K562 (cell line): ENCODE results near the gene GSG1. TPM values are rescaled to one million over a fixed set of nuclear protein-coding genes. Genes with fewer than 3 reads are reported as not detected.

Source experiments
- ATAC-seq: fragments of 200-7000 bp; cut with Tn5 transposase; 3 replicates; pipeline ENCODE4 v1.9.1; 2020; ENCODE audit warnings: moderate library complexity
- BruUV-seq: library from RNA; stranded (reverse); fragments of 400-500 nt; replicated peaks from 2 replicates; lab custom pipeline; 2021; lab: Mats Ljungman, UMichigan
- CTCF ChIA-PET: fragments of 300-600 bp; formaldehyde crosslinking; extraction: SDS; loops from one replicate; lab custom pipeline; 2021; ENCODE audit warnings: low intra/inter-chr PET ratio; lab: Yijun Ruan, JAX
- POLR2A ChIA-PET: fragments of 300-600, 350-650 bp; sonication (Branson Sonifier 250); formaldehyde crosslinking; extraction: SDS; loops from one replicate; lab custom pipeline; 2021; ENCODE audit warnings: antibody characterized with exemption, inconsistent platforms; lab: Yijun Ruan, JAX
- DNase-seq, 4 experiments: peaks; one replicate each; pipeline versions ENCODE4 v3.0.0 to v3.0.0-alpha.2; 2011 to 2018; ENCODE audit warnings: low spot score in 3 of 4, mixed read lengths in 3 of 4; ENCODE audit errors: extremely low read depth in 1 of 4
- FAIRE-seq: peaks from 2 replicates; lab custom pipeline; 2011; peaks lifted over from hg19 to GRCh38; lab: Jason Lieb, UNC
- H2AFZ ChIP-seq: 2 replicates; pipeline ENCODE4 v1.6.0; 2011; ENCODE audit warnings: low read depth, low read length, control low read depth, inconsistent platforms
- H3K27ac ChIP-seq: fragments of 200-600 bp; 3 replicates; pipeline ENCODE4 v1.8.0; 2011; ENCODE audit warnings: low read depth, mild to moderate bottlenecking, control low read depth, inconsistent platforms, low read length, moderate library complexity, mixed read lengths; ENCODE audit errors: extremely low read depth
- H3K27me3 ChIP-seq, 2 experiments: fragments of 300-600 bp in 1 of 2; 2 replicates in 1 of 2; 3 replicates in 1 of 2; pipeline versions ENCODE4 v1.6.0 to v1.8.0; 2011; ENCODE audit warnings: inconsistent platforms in 2 of 2, low read length in 2 of 2, mild to moderate bottlenecking in 1 of 2, mixed read lengths in 1 of 2, moderate library complexity in 1 of 2; ENCODE audit not compliant: control insufficient read depth in 2 of 2, insufficient read depth in 2 of 2
- H3K36me3 ChIP-seq: fragments of 300-600 bp; 3 replicates; pipeline ENCODE4 v1.8.0; 2011; ENCODE audit warnings: mild to moderate bottlenecking, low read length, inconsistent platforms; ENCODE audit not compliant: control insufficient read depth, insufficient read depth
- H3K4me1 ChIP-seq, 2 experiments: fragments of 200-600 bp in 1 of 2; replicated peaks in 1 of 2; 2 replicates in 1 of 2; 3 replicates in 1 of 2; pipeline versions ENCODE4 v1.5.1 to v1.8.0; 2011; ENCODE audit warnings: inconsistent platforms in 2 of 2, low read length in 2 of 2, mild to moderate bottlenecking in 1 of 2, mixed read lengths in 1 of 2, moderate library complexity in 1 of 2; ENCODE audit not compliant: control insufficient read depth in 2 of 2, insufficient read depth in 2 of 2
- H3K4me2 ChIP-seq: 2 replicates; pipeline ENCODE4 v1.6.1; 2011; ENCODE audit warnings: low read length, control low read depth, inconsistent platforms, mixed read lengths; ENCODE audit not compliant: insufficient read depth
- H3K4me3 ChIP-seq: fragments of 200-600 bp; sonication (generic), shearing (Covaris generic); 2 replicates; pipeline ENCODE4 v1.5.1; 2016; ENCODE audit warnings: control low read depth, inconsistent platforms
- H3K79me2 ChIP-seq: fragments of 200-600 bp; 3 replicates; pipeline ENCODE4 v1.8.0; 2011; ENCODE audit warnings: low read length, inconsistent platforms; ENCODE audit not compliant: control insufficient read depth, insufficient read depth
- H3K9ac ChIP-seq, 2 experiments: 2 replicates each; pipeline versions ENCODE4 v1.6.0 to v1.6.1; 2011; ENCODE audit warnings: low read depth in 2 of 2, low read length in 2 of 2, control low read depth in 1 of 2, inconsistent platforms in 1 of 2, mild to moderate bottlenecking in 1 of 2, mixed read lengths in 1 of 2; ENCODE audit not compliant: insufficient read depth in 1 of 2
- H3K9me1 ChIP-seq: one replicate; pipeline ENCODE4 v1.6.0; 2011; ENCODE audit warnings: inconsistent platforms, mild to moderate bottlenecking, low read length, moderate library complexity; ENCODE audit not compliant: control insufficient read depth, insufficient read depth
- H3K9me3 ChIP-seq: replicated peaks from 2 replicates; pipeline ENCODE4 v1.5.1; 2011; ENCODE audit warnings: low read depth, low read length, inconsistent platforms; ENCODE audit not compliant: control insufficient read depth, insufficient read depth
- H4K20me1 ChIP-seq: replicated peaks from 2 replicates; pipeline ENCODE4 v1.6.1; 2011; ENCODE audit warnings: low read length, inconsistent platforms, mixed read lengths; ENCODE audit not compliant: control insufficient read depth, insufficient read depth
- CCAR2 ChIP-seq: fragments of 200-400 bp; formaldehyde crosslinking; IDR thresholded peaks from 2 replicates; pipeline ENCODE4 v1.6.1; 2017; ENCODE audit warnings: mild to moderate bottlenecking, low read depth, low read length
- E2F4 ChIP-seq: sonication (generic); formaldehyde crosslinking; IDR thresholded peaks from 2 replicates; pipeline ENCODE4 v1.8.0; 2022; ENCODE audit warnings: mild to moderate bottlenecking, low read depth, missing genetic modification reagents
- E2F6 ChIP-seq, 2 experiments: IDR thresholded peaks; 2 replicates each; pipeline ENCODE4 v1.6.1; 2011; ENCODE audit warnings: borderline replicate concordance in 1 of 2, control low read depth in 1 of 2, low read depth in 1 of 2, low read length in 1 of 2, mild to moderate bottlenecking in 1 of 2, mixed read lengths in 1 of 2, moderate library complexity in 1 of 2; ENCODE audit not compliant: insufficient read depth in 1 of 2, insufficient read length in 1 of 2, poor library complexity in 1 of 2, severe bottlenecking in 1 of 2; ENCODE audit errors: extremely low read depth in 1 of 2
- ELF2 ChIP-seq: fragments of 250-450 bp; sonication (Bioruptor Pico); IDR thresholded peaks from 2 replicates; pipeline ENCODE4 v1.5.0; 2021; ENCODE audit warnings: mild to moderate bottlenecking
- HEY1 ChIP-seq: fragments of 250-450 bp; sonication (Bioruptor Pico); IDR thresholded peaks from 2 replicates; pipeline ENCODE4 v1.5.0; 2020; ENCODE audit warnings: mild to moderate bottlenecking, moderate library complexity, borderline replicate concordance
- KAT8 ChIP-seq: fragments of 450-650 bp; IDR thresholded peaks from 2 replicates; pipeline ENCODE4 v1.6.1; 2016; ENCODE audit warnings: low read depth, mild to moderate bottlenecking
- KDM4B ChIP-seq, 2 experiments: fragments of 450-650 bp in 1 of 2; sonication (generic) in 1 of 2; IDR thresholded peaks; 2 replicates each; pipeline ENCODE4 v1.6.1; 2016 to 2017; ENCODE audit warnings: borderline replicate concordance in 2 of 2, antibody characterized with exemption in 1 of 2, low read depth in 1 of 2, mild to moderate bottlenecking in 1 of 2
- MAFG ChIP-seq: fragments of 450-650 bp; conservative IDR thresholded peaks from 2 replicates; pipeline ENCODE4 v1.6.1; 2016; ENCODE audit warnings: missing genetic modification characterization, missing compliant biosample characterization
- MAZ ChIP-seq, 2 experiments: fragments of 450-650 bp in 1 of 2; sonication (generic) in 1 of 2; formaldehyde crosslinking; IDR thresholded peaks in 1 of 2; conservative IDR thresholded peaks in 1 of 2; 2 replicates each; pipeline versions ENCODE4 v1.4.0 to v1.5.0; 2020; ENCODE audit warnings: mild to moderate bottlenecking in 1 of 2, missing genetic modification reagents in 1 of 2
- NCOA6 ChIP-seq: fragments of 450-650 bp; IDR thresholded peaks from 2 replicates; pipeline ENCODE4 v1.6.1; 2017; ENCODE audit warnings: mild to moderate bottlenecking
- NFATC3 ChIP-seq: fragments of 450-650 bp; IDR thresholded peaks from 2 replicates; pipeline ENCODE4 v1.6.1; 2017; ENCODE audit warnings: mild to moderate bottlenecking
- NR0B1 ChIP-seq: fragments of 450-650 bp; IDR thresholded peaks from one replicate; pipeline ENCODE4 v1.6.1; 2018; ENCODE audit warnings: mild to moderate bottlenecking, moderate library complexity; ENCODE audit not compliant: partially characterized antibody
- SIN3B ChIP-seq: fragments of 450-650 bp; IDR thresholded peaks from 2 replicates; pipeline ENCODE4 v1.6.1; 2017; ENCODE audit warnings: low read depth, mild to moderate bottlenecking, moderate library complexity
- ZFP1 ChIP-seq: fragments of 450-650 bp; formaldehyde crosslinking; IDR thresholded peaks from 2 replicates; pipeline ENCODE4 v1.4.0; 2020; ENCODE audit warnings: mild to moderate bottlenecking, mixed read lengths
- ZNF780A ChIP-seq: fragments of 250-450 bp; sonication (Bioruptor Pico); IDR thresholded peaks from 2 replicates; pipeline ENCODE4 v1.5.0; 2021; ENCODE audit warnings: mild to moderate bottlenecking
- ZZZ3 ChIP-seq: fragments of 450-650 bp; IDR thresholded peaks from 2 replicates; pipeline ENCODE4 v1.6.1; 2016; ENCODE audit warnings: antibody characterized with exemption, mild to moderate bottlenecking, moderate library complexity
- WGBS: fragments of 100-300 bp; shearing (Covaris generic); methylation state at CpG from one replicate; pipeline ENCODE4 v1.1.6; 2016; ENCODE audit warnings: low coverage, mixed read lengths; ENCODE audit not compliant: insufficient coverage; ENCODE audit errors: missing lambda C conversion rate; 5-methylcytosine and 5-hydroxymethylcytosine counted together
- in situ Hi-C: fragments of 300-500 bp; cut with MboI; formaldehyde crosslinking; loops from 4 replicates; pipeline ENCODE4 v1.15.0; 2018; ENCODE audit warnings: inconsistent platforms, mixed read lengths
- intact Hi-C: fragments of 100-400 bp; cut with micrococcal nuclease; formaldehyde crosslinking; loops from 2 replicates; pipeline ENCODE4 v1.14.2; 2022
- polyA plus RNA-seq, 8 experiments: library from polyadenylated mRNA; depleted of rRNA in 4 of 8; stranded (reverse) in 5 of 8; unstranded in 3 of 8; fragments of >200 nt; fragmentation: Nextera tagmentation in 2 of 8; fragmentation: Illumina TruSeq in 1 of 8; extraction: Ambion mirVana in 2 of 8; extraction: Trizol in 1 of 8; gene quantifications; 2 replicates each; pipeline versions ENCODE4 v1.2.1 to v1.2.3, GENCODE V29; 2011 to 2014; ENCODE audit warnings: inconsistent platforms in 1 of 8, missing spikeins in 1 of 8
- total RNA-seq, 7 experiments: library from RNA; depleted of rRNA in 6 of 7; stranded (reverse); fragments of >200 nt in 6 of 7; fragmentation: Illumina TruSeq in 2 of 7; extraction: Trizol in 2 of 7; gene quantifications; 2 replicates each; pipeline versions ENCODE4 v1.2.1 to v1.2.3, GENCODE V29; 2011 to 2021; ENCODE audit warnings: low replicate concordance in 1 of 7
- TF ChIP-seq, protein P1 (sequence below): fragments of 200-400 bp; formaldehyde crosslinking; IDR thresholded peaks from 2 replicates; pipeline ENCODE4 v1.6.1; 2017; ENCODE audit warnings: mild to moderate bottlenecking, low read depth, low read length, moderate library complexity

Gene GSG1
- total and polyA plus RNA-seq, 9 of the 15 experiments (the other 6 are each of a cell fraction or from before 2014, with no cell fraction given), result not detected

GRCh38 chr12:13133886-13134285 lies 30.4 kb upstream of the GSG1 start (continued):
- TF ChIP-seq E2F6 (IDR thresholded peaks at IDR 0.05; ENCODE audit: borderline replicate concordance in 1 of 2, extremely low read depth in 1 of 2, insufficient read depth in 1 of 2, insufficient read length in 1 of 2, low read depth in 1 of 2, low read length in 1 of 2, poor library complexity in 1 of 2, severe bottlenecking in 1 of 2) (no peak), ZZZ3 (no peak), MAFG (no peak), NFATC3 (no peak), KAT8 (no peak), NCOA6 (no peak)
- TF ChIP-seq, all 486 proteins: peak for 0

GRCh38 chr12:13130981-13131380 lies 27.5 kb upstream of the GSG1 start:
- H3K4me2 ChIP-seq, result no peak overlapping the region
- intact Hi-C loops, result no loop called here
- CTCF ChIA-PET, result no interaction called here
- TF ChIP-seq MAZ (CRISPR knock-in tag; conservative IDR thresholded peaks at IDR 0.05 in 1 of 2, IDR thresholded peaks at IDR 0.05 in 1 of 2), result no peak
- TF ChIP-seq ZNF780A (CRISPR knock-in tag), result no peak
- TF ChIP-seq ZFP1 (CRISPR knock-in tag), result no peak
- no peak for TF ChIP-seq SIN3B
- no peak for TF ChIP-seq CCAR2
- TF ChIP-seq E2F4, result no peak
- no peak for TF ChIP-seq KDM4B (IDR thresholded peaks at IDR 0.05; ENCODE audit: borderline replicate concordance in 2 of 2, low read depth in 1 of 2)
- no peak for TF ChIP-seq HEY1 (CRISPR knock-in tag)
- TF ChIP-seq, protein P1, sequence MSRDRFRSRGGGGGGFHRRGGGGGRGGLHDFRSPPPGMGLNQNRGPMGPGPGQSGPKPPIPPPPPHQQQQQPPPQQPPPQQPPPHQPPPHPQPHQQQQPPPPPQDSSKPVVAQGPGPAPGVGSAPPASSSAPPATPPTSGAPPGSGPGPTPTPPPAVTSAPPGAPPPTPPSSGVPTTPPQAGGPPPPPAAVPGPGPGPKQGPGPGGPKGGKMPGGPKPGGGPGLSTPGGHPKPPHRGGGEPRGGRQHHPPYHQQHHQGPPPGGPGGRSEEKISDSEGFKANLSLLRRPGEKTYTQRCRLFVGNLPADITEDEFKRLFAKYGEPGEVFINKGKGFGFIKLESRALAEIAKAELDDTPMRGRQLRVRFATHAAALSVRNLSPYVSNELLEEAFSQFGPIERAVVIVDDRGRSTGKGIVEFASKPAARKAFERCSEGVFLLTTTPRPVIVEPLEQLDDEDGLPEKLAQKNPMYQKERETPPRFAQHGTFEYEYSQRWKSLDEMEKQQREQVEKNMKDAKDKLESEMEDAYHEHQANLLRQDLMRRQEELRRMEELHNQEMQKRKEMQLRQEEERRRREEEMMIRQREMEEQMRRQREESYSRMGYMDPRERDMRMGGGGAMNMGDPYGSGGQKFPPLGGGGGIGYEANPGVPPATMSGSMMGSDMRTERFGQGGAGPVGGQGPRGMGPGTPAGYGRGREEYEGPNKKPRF, result no peak
- TF ChIP-seq ELF2 (CRISPR knock-in tag), result no peak
- no peak for TF ChIP-seq NR0B1

More at GRCh38 chr12:13130981-13131380, 27.5 kb upstream of the GSG1 start:
- H3K79me2 ChIP-seq, result no peaks in the 10 kb centered on the region
- in situ Hi-C loops, result no loop called here
- H4K20me1 ChIP-seq, result no peaks in the 10 kb centered on the region
- no peak for FAIRE-seq
- DNase-seq, result no peak
- no peak overlapping the region for H3K4me3 ChIP-seq
- H3K4me1 ChIP-seq, result no peaks in the 10 kb centered on the region
- ATAC-seq, result no peak
- H3K9me1 ChIP-seq, result no peaks in the 10 kb centered on the region
- no peak overlapping the region for H3K9ac ChIP-seq
- H3K27ac ChIP-seq, result no peak overlapping the region
- WGBS, result 0% methylated on average over 3 of the region's 3 CpGs
- no peaks in the 10 kb centered on the region for H3K36me3 ChIP-seq
- BruUV-seq, result no TSS peak
- no peaks in the 10 kb centered on the region for H3K9me3 ChIP-seq
- H2AFZ ChIP-seq, result no peak overlapping the region
- POLR2A ChIA-PET, result no interaction called here
- H3K27me3 ChIP-seq, result peaks cover 3 to 5% of the 10 kb centered on the region in 2 experiments; a peak in 4 of 5 replicates
